Fibroblast of lung (primary cell): ENCODE data around the gene CCT7. TPM values are rescaled to one million over a fixed set of nuclear protein-coding genes. Genes with fewer than 3 reads are reported as not detected.

Experiments
- DNase-seq, 2 donors: peaks; one replicate each; pipeline versions ENCODE4 v3.0.0 to v3.0.0-alpha.2; 2010; ENCODE audit warnings: low read depth in 2 of 2
- H2AFZ ChIP-seq: 2 replicates; pipeline ENCODE4 v1.5.1; 2012; ENCODE audit warnings: low read length, control low read depth, inconsistent platforms
- H3K27ac ChIP-seq: 2 replicates; pipeline ENCODE4 v1.5.1; 2011; ENCODE audit warnings: low read length, control low read depth; ENCODE audit not compliant: insufficient read depth
- H3K27me3 ChIP-seq: 2 replicates; pipeline ENCODE4 v1.5.1; 2011; ENCODE audit warnings: mild to moderate bottlenecking, low read length; ENCODE audit not compliant: control insufficient read depth, insufficient read depth
- H3K36me3 ChIP-seq: 2 replicates; pipeline ENCODE4 v1.5.1; 2011; ENCODE audit warnings: low read length; ENCODE audit not compliant: control insufficient read depth, insufficient read depth
- H3K4me1 ChIP-seq: 2 replicates; pipeline ENCODE4 v1.5.1; 2011; ENCODE audit warnings: low read length; ENCODE audit not compliant: control insufficient read depth, insufficient read depth; ENCODE audit errors: extremely low read depth
- H3K4me2 ChIP-seq: 2 replicates; pipeline ENCODE4 v1.5.1; 2011; ENCODE audit warnings: low read length, control low read depth; ENCODE audit not compliant: insufficient read depth; ENCODE audit errors: extremely low read depth
- H3K4me3 ChIP-seq, 4 experiments: fragments of 200-600 bp in 1 of 4; sonication (generic) in 1 of 4; replicated peaks in 1 of 4; 2 replicates each; pipeline ENCODE4 v1.5.1; 2011 to 2016; ENCODE audit warnings: low read length in 4 of 4, low read depth in 3 of 4, mild to moderate bottlenecking in 3 of 4, control low read depth in 2 of 4, inconsistent platforms in 1 of 4, mixed read lengths in 1 of 4; ENCODE audit not compliant: insufficient read depth in 1 of 4; ENCODE audit errors: control extremely low read depth in 1 of 4
- H3K79me2 ChIP-seq: 2 replicates; pipeline ENCODE4 v1.5.1; 2012; ENCODE audit warnings: mild to moderate bottlenecking, low read length, inconsistent platforms; ENCODE audit not compliant: control insufficient read depth, insufficient read depth
- H3K9ac ChIP-seq: 2 replicates; pipeline ENCODE4 v1.5.1; 2011; ENCODE audit warnings: mild to moderate bottlenecking, low read length, control low read depth; ENCODE audit not compliant: insufficient read depth
- H3K9me3 ChIP-seq: 2 replicates; pipeline ENCODE4 v1.5.1; 2012; ENCODE audit warnings: low read depth, low read length; ENCODE audit not compliant: control insufficient read depth, insufficient read depth
- H4K20me1 ChIP-seq: 2 replicates; pipeline ENCODE4 v1.5.1; 2011; ENCODE audit warnings: low read length; ENCODE audit not compliant: control insufficient read depth, insufficient read depth; ENCODE audit errors: extremely low read depth
- CTCF ChIP-seq, 2 donors: IDR thresholded peaks in 1 of 2; conservative IDR thresholded peaks in 1 of 2; 1 replicate in 1 of 2; 2 replicates in 1 of 2; pipeline ENCODE4 v1.5.1; 2011 to 2012; ENCODE audit warnings: low read length in 2 of 2, control low read depth in 1 of 2, inconsistent platforms in 1 of 2, low read depth in 1 of 2, mild to moderate bottlenecking in 1 of 2
- EZH2 ChIP-seq: IDR thresholded peaks from 2 replicates; pipeline ENCODE4 v1.5.1; 2012; ENCODE audit warnings: low read length, control low read depth, mild to moderate bottlenecking; ENCODE audit errors: missing control alignments
- polyA plus RNA-seq, 2 donors: library from polyadenylated mRNA; depleted of rRNA in 1 of 2; stranded (reverse) in 1 of 2; unstranded in 1 of 2; fragments of >200 nt; gene quantifications; 2 replicates each; pipeline ENCODE4 v1.2.1, GENCODE V29; 2011 to 2012; ENCODE audit warnings: missing spikeins in 1 of 2
- total RNA-seq: library from RNA; depleted of rRNA; stranded (reverse); fragments of >200 nt; gene quantifications from 2 replicates; pipeline ENCODE4 v1.2.1, GENCODE V29; 2014

CCT7 gene
- total and polyA plus RNA-seq, 2 donors (not counting 1 experiment from before 2014, with no cell fraction given): 233 to 299 TPM

DNA sequence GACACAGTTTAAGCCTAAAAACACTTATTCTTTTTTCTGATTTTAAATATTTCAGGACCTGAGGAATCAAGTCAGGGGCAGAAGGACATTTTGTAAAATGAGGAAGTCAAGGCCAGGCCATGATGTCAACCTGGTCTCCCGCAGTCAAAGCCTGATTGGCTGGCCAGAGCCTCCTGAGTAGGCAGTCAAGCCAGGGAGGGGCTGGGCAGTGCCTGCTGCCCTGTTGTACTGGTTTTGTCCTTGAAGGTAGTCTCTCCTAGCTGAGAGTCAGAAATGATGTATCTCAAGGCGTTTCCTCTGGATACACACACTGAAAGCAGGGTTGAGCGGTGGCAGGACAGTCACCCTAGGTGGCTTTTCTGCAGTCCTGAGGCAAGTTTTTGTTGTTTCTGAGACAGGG is 19.8 kb downstream of the CCT7 start:
- no peak for DNase-seq
- no peaks in the 10 kb centered on the region for H3K79me2 ChIP-seq
- no peaks in the 10 kb centered on the region for H3K4me1 ChIP-seq
- H3K27me3 ChIP-seq: no peaks in the 10 kb centered on the region
- no peak overlapping the region for H3K4me2 ChIP-seq
- no peak overlapping the region for H3K4me3 ChIP-seq
- peaks cover 20% of the 10 kb centered on the region for H3K36me3 ChIP-seq
- TF ChIP-seq EZH2 (no peak), CTCF (conservative IDR thresholded peaks at IDR 0.05 in 1 of 2, IDR thresholded peaks at IDR 0.05 in 1 of 2; ENCODE audit: low read depth in 1 of 2, low read length in 2 of 2) (no peak)
- no peak overlapping the region for H3K9ac ChIP-seq
- H3K9me3 ChIP-seq: no peaks in the 10 kb centered on the region
- H3K27ac ChIP-seq: no peak overlapping the region
- no peaks in the 10 kb centered on the region for H4K20me1 ChIP-seq
- H2AFZ ChIP-seq: no peak overlapping the region

GRCh38 chr2:73254343-73255006 is 20.4 kb downstream of the CCT7 start:
- H3K9ac ChIP-seq: no peak overlapping the region
- H3K4me1 ChIP-seq: no peaks in the 10 kb centered on the region
- no peak overlapping the region for H3K4me3 ChIP-seq
- H3K4me2 ChIP-seq: no peak overlapping the region
- H4K20me1 ChIP-seq: no peaks in the 10 kb centered on the region
- no peak overlapping the region for H3K27ac ChIP-seq
- no peaks in the 10 kb centered on the region for H3K79me2 ChIP-seq
- no peaks in the 10 kb centered on the region for H3K9me3 ChIP-seq
- H3K36me3 ChIP-seq: peaks cover 18% of the 10 kb centered on the region
- DNase-seq: no peak
- H3K27me3 ChIP-seq: no peaks in the 10 kb centered on the region
- H2AFZ ChIP-seq: no peak overlapping the region
- TF ChIP-seq CTCF (conservative IDR thresholded peaks at IDR 0.05 in 1 of 2, IDR thresholded peaks at IDR 0.05 in 1 of 2; ENCODE audit: low read depth in 1 of 2, low read length in 2 of 2): no peak
- no peak for TF ChIP-seq EZH2

DNA sequence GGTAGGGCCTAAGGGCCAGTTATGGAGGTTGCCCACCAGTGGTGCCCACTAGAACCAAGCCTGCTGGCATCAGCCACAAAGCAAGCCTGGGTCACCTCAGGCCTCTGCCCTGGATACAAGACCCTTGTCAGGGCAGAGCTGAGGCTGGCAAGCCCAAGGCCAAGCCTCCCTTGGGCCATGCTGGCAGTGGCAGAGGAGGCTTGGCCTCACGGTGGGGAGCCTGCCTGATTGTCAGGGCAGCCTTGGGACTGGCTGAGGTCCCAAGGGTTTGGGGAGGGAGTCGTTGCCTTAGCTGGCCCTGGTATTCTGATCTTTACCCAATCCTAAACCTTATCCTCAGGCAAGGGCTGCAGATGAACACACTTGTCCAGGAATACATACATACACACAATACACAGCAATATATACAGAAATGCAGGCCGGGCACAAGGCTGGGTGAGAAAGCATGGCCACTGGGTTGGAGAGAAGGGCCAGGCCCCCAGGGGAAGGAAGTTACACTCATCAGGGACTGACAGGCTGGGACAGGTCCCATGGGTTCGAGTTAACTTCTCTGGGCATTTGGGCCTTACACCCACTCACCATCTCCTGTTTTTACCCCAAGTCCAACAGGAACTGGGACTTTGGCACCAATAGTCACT is 21.0 kb downstream of the CCT7 start:
- H3K9me3 ChIP-seq: no peaks in the 10 kb centered on the region
- H3K9ac ChIP-seq: no peak overlapping the region
- H3K27me3 ChIP-seq: no peaks in the 10 kb centered on the region
- H2AFZ ChIP-seq: no peak overlapping the region
- H3K4me3 ChIP-seq: no peak overlapping the region
- TF ChIP-seq CTCF (conservative IDR thresholded peaks at IDR 0.05 in 1 of 2, IDR thresholded peaks at IDR 0.05 in 1 of 2; ENCODE audit: low read depth in 1 of 2, low read length in 2 of 2) (no peak), EZH2 (no peak)
- H4K20me1 ChIP-seq: no peaks in the 10 kb centered on the region
- no peak for DNase-seq
- H3K27ac ChIP-seq: no peak overlapping the region
- no peaks in the 10 kb centered on the region for H3K4me1 ChIP-seq
- peaks cover 18% of the 10 kb centered on the region for H3K36me3 ChIP-seq
- no peaks in the 10 kb centered on the region for H3K79me2 ChIP-seq
- no peak overlapping the region for H3K4me2 ChIP-seq
